Adrenal gland (tissue), 12 donors: ENCODE results near the gene AGPAT3. TPM values are rescaled to one million over a fixed set of nuclear protein-coding genes. Genes with fewer than 3 reads are reported as not detected.

Experiments
- DNase-seq, 7 donors: peaks; one replicate each; pipeline ENCODE4 v3.0.0-alpha.2; 2019 to 2020
- H3K27ac ChIP-seq, 5 donors: fragments of 200-600 bp; sonication (generic) in 4 of 5; 1 replicate in 3 of 5; 2 replicates in 2 of 5; pipeline versions ENCODE4 v1.5.1 to v1.8.0; 2016 to 2020; ENCODE audit warnings: mild to moderate bottlenecking in 1 of 5
- H3K27me3 ChIP-seq: fragments of 200-600 bp; 2 replicates; pipeline ENCODE4 v1.8.0; 2021
- H3K36me3 ChIP-seq, 2 donors: fragments of 200-600 bp; replicated peaks in 1 of 2; 1 replicate in 1 of 2; 2 replicates in 1 of 2; pipeline versions ENCODE4 v1.5.1 to v1.8.0; 2018 to 2022
- H3K4me1 ChIP-seq, 2 donors: fragments of 200-600 bp; replicated peaks in 1 of 2; 1 replicate in 1 of 2; 2 replicates in 1 of 2; pipeline versions ENCODE4 v1.5.1 to v1.8.0; 2018 to 2021
- H3K4me3 ChIP-seq, 4 donors: fragments of 200-600 bp; sonication (generic) in 3 of 4; one replicate each; pipeline ENCODE4 v1.5.1; 2016 to 2018
- H3K9me3 ChIP-seq, 3 donors: fragments of 200-600 bp; sonication (generic) in 1 of 3; replicated peaks in 1 of 3; 1 replicate in 2 of 3; 2 replicates in 1 of 3; pipeline versions ENCODE4 v1.5.1 to v1.8.0; 2016 to 2021
- POLR2A ChIP-seq, 2 donors: fragments of 450-650 bp; IDR thresholded peaks; one replicate each; pipeline ENCODE4 v1.6.1; 2017; ENCODE audit warnings: antibody characterized with exemption in 2 of 2, mild to moderate bottlenecking in 2 of 2, moderate library complexity in 1 of 2
- WGBS, 4 donors: extraction: QIAGEN DNeasy Blood & Tissue Kit in 2 of 4; methylation state at CpG; one replicate each; pipeline versions ENCODE4 v1.1.5 to v1.1.7; 2013 to 2017; 5-methylcytosine and 5-hydroxymethylcytosine counted together
- intact Hi-C, 2 donors: fragments of 100-400 bp; cut with DNase I; formaldehyde crosslinking; loops; one replicate each; pipeline versions ENCODE4 v1.14.1 to v1.15.0; 2022 to 2023
- polyA plus RNA-seq, 3 donors: library from polyadenylated mRNA; stranded (reverse); fragments of 200-250 nt in 2 of 3; fragments of 350-450 nt in 1 of 3; fragmentation: Illumina TruSeq in 1 of 3; extraction: RNeasy Lipid Tissue Mini Kit (QIAGEN cat#74804) in 1 of 3; gene quantifications; one replicate each; pipeline ENCODE4 v1.2.3, GENCODE V29; 2013 to 2014
- total RNA-seq, 9 donors: library from RNA; depleted of rRNA in 4 of 9; stranded (reverse); fragments of >200 nt in 4 of 9; fragments of 120-200 nt in 1 of 9; fragmentation: NEBNext Ultra II Directional in 1 of 9; extraction: Animal tissue kit (Norgen Biotek cat#: 25700) in 1 of 9; gene quantifications; one replicate each; pipeline versions ENCODE4 v1.1.0 to v1.2.4, GENCODE V29; 2013 to 2023
- TF ChIP-seq, protein P1 (sequence below), 6 experiments: fragments of 450-650 bp in 4 of 6; fragments of 200-600 bp in 2 of 6; sonication (generic) in 1 of 6; IDR thresholded peaks; 1 replicate in 5 of 6; 2 replicates in 1 of 6; pipeline versions ENCODE4 v1.5.1 to v1.8.0; 2016 to 2021; ENCODE audit warnings: antibody characterized with exemption in 6 of 6, mild to moderate bottlenecking in 2 of 6, moderate library complexity in 1 of 6
- donor health status: healthy with polysubstance abuse.
- donor health status: Bipolar disorder and iron deficiency.
- donor health status: DM: yes; HTN: yes; CAD: no.
- donor health status: DM: no; HTN: no; CAD: no.
- donor health status: DM: no; HTN: no; CAD: no.
- donor health status: DM: yes; HTN: yes; CAD: no.

AGPAT3 gene
- total and polyA plus RNA-seq, 12 donors = 25.3 to 88.9 (median 47.8) TPM

DNA sequence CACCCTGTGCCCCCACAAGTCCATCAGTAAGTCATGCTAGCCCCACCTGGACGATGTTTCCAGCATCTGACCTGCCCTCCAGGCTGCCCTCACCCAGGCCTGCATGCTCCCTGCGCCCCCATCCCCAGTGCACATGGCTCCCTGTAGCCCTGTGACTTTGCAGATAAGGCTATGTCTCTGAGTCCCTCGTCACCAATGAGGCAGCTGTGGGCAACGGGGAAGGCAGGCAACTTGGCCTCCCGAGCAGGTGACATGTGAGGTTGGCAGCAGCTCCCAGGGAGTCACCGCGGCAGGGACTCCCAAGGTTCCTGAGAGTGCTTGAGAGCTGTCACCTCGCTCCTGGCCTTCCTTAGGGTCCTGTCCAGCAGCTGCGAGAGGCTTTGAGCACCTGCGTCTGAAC lies 32.4 kb upstream of the AGPAT3 start:
- H3K36me3 ChIP-seq = no peaks in the 10 kb centered on the region
- H3K4me1 ChIP-seq = no peaks in the 10 kb centered on the region
- no peak overlapping the region for H3K27ac ChIP-seq
- TF ChIP-seq POLR2A (IDR thresholded peaks at IDR 0.05) = no peak
- TF ChIP-seq, protein P1, sequence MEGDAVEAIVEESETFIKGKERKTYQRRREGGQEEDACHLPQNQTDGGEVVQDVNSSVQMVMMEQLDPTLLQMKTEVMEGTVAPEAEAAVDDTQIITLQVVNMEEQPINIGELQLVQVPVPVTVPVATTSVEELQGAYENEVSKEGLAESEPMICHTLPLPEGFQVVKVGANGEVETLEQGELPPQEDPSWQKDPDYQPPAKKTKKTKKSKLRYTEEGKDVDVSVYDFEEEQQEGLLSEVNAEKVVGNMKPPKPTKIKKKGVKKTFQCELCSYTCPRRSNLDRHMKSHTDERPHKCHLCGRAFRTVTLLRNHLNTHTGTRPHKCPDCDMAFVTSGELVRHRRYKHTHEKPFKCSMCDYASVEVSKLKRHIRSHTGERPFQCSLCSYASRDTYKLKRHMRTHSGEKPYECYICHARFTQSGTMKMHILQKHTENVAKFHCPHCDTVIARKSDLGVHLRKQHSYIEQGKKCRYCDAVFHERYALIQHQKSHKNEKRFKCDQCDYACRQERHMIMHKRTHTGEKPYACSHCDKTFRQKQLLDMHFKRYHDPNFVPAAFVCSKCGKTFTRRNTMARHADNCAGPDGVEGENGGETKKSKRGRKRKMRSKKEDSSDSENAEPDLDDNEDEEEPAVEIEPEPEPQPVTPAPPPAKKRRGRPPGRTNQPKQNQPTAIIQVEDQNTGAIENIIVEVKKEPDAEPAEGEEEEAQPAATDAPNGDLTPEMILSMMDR (IDR thresholded peaks at IDR 0.05) = no peak
- H3K9me3 ChIP-seq = no peaks in the 10 kb centered on the region
- H3K27me3 ChIP-seq = no peaks in the 10 kb centered on the region
- DNase-seq = no peak
- no peak overlapping the region for H3K4me3 ChIP-seq
- WGBS, 4 donors = 82 to 94% (median 86%) methylated on average over 2 to 10 of the region's 10 CpGs
- intact Hi-C loops = no loop called here

DNA sequence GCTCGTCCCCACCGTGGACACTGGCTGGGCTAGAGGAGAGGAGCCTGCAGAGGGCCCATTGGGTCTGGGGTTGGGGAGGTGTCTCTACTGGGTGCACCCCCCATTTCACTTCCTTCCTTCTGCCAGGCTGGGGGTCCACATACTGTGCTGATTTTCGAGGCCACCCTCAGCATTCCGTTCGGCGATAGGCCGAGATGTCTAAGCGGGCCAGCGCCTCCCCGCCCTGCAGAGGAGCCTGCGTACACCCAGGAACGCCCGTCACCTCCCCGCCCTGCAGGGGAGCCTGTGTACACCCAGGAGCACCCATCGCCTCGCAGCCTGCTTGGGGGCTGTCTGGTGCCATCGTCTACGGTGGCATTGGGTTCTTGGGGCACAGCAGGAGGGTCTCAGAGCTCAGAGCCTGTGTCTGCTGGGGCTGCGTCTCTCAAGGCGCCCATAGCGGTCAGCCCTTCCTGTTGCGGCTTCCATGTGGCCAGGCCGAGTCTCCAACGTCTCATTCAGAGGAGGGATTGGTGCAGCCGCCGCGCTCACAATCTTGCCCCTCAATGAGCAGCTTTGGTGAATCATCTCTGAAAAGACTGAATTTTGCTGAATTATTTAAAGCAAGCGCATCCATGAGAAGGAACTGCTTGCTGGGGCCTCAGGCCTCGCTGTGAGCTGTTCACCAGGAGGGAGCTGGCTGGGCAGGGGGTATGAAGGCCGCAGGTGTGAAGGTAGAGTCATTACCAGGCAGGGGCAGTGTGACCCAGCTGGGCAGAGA lies 30.7 kb upstream of the AGPAT3 start:
- 70 to 85% (median 82%) methylated on average over 25 to 30 of the region's 30 CpGs for WGBS, 4 donors
- H3K36me3 ChIP-seq = no peaks in the 10 kb centered on the region
- no peaks in the 10 kb centered on the region for H3K9me3 ChIP-seq
- no peak overlapping the region for H3K27ac ChIP-seq
- TF ChIP-seq POLR2A (IDR thresholded peaks at IDR 0.05) = no peak
- TF ChIP-seq, protein P1 (IDR thresholded peaks at IDR 0.05) = no peak
- H3K4me3 ChIP-seq = no peak overlapping the region
- intact Hi-C loops = no loop called here
- H3K4me1 ChIP-seq = no peaks in the 10 kb centered on the region
- DNase-seq = no peak
- H3K27me3 ChIP-seq = no peaks in the 10 kb centered on the region

DNA sequence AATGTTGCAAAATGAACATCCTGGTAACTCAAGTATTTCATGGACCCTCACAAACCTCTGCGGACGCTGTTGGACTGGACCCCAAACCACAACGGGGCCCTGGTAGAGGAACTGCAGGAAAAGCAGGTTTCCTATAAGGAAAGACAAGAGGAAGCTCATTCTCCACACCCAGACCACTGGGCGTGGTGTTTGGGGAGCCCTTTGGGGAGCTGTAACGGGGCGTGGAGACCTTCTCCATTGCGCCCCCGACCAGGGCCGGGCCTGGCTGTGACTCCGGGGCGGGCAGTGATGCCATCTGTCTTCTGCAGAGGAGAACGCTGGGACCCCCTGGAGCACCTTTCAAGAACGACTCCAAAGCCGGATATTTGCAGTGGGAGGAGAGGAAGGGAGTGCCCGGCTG lies 30.0 kb upstream of the AGPAT3 start:
- H3K4me3 ChIP-seq = no peak overlapping the region
- no peaks in the 10 kb centered on the region for H3K4me1 ChIP-seq
- no peaks in the 10 kb centered on the region for H3K36me3 ChIP-seq
- TF ChIP-seq, protein P1 (IDR thresholded peaks at IDR 0.05) = no peak
- TF ChIP-seq POLR2A (IDR thresholded peaks at IDR 0.05) = no peak
- no peak overlapping the region for H3K27ac ChIP-seq
- H3K9me3 ChIP-seq = no peaks in the 10 kb centered on the region
- intact Hi-C loops = no loop called here
- H3K27me3 ChIP-seq = no peaks in the 10 kb centered on the region
- 53 to 81% (median 57%) methylated on average over 6 to 15 of the region's 15 CpGs for WGBS, 4 donors
- DNase-seq = no peak

DNA sequence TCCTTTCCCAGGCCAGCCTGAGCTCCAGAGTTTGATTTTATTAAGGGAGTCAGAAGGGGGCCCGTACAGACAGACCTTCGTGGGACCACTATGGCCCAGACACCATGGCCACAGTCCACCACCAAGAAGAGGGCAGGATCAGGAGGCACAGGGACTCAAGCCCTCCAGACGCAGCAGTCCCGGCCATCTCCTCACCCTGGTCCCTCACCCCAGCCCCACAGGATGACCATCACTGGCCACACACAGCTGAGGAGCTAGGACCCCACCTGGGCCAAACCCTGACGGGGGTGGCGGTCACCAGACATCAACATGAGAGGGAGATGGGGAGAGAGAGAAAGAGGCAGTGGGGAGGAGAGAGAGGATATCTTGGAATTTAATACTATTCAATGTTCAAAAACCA lies 29.2 kb upstream of the AGPAT3 start:
- Histone ChIP-seq H3K27ac (no peak overlapping the region), H3K36me3 (no peaks in the 10 kb centered on the region), H3K4me3 (no peak overlapping the region), H3K4me1 (no peaks in the 10 kb centered on the region), H3K27me3 (no peaks in the 10 kb centered on the region), H3K9me3 (no peaks in the 10 kb centered on the region)
- intact Hi-C loops = no loop called here
- 85 to 95% (median 89%) methylated on average over 4 to 6 of the region's 6 CpGs for WGBS, 4 donors
- no peak for TF ChIP-seq POLR2A (IDR thresholded peaks at IDR 0.05)
- TF ChIP-seq, protein P1 (IDR thresholded peaks at IDR 0.05) = no peak
- no peak for DNase-seq
